Measurements from ENCODE around the gene DLG2.

DNA sequence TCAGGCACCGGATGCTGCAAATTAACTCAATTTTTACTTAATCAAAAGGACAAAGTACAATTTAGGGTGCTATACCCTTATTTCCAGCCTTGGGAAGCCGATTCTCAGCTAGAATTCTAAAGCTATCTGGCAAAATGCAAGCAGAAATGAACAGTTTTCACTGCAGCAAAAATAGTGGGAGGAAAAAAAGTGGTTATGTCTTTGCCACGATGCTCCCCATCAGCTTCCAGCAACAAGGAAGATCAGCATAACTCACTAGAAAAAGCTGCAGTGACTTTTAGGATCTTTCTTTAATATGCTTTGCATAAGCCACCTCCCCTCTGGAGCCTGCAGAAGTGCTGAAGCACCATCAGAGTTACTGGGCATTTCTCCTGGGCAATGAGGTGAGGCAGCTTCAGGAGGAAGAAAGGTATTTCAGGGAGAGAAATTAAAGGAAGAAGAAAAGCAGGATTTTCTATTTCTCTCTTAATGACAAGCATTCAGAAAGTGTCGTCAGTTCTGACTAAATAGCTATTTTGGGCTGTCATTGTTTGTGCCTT, 702.9 kb downstream of the DLG2 start:
- TF ChIP-seq, protein P1, sequence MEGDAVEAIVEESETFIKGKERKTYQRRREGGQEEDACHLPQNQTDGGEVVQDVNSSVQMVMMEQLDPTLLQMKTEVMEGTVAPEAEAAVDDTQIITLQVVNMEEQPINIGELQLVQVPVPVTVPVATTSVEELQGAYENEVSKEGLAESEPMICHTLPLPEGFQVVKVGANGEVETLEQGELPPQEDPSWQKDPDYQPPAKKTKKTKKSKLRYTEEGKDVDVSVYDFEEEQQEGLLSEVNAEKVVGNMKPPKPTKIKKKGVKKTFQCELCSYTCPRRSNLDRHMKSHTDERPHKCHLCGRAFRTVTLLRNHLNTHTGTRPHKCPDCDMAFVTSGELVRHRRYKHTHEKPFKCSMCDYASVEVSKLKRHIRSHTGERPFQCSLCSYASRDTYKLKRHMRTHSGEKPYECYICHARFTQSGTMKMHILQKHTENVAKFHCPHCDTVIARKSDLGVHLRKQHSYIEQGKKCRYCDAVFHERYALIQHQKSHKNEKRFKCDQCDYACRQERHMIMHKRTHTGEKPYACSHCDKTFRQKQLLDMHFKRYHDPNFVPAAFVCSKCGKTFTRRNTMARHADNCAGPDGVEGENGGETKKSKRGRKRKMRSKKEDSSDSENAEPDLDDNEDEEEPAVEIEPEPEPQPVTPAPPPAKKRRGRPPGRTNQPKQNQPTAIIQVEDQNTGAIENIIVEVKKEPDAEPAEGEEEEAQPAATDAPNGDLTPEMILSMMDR (IDR thresholded peaks at IDR 0.05) = no peak
- TF ChIP-seq POLR2A (IDR thresholded peaks at IDR 0.05) = no peak

Data from ovary (tissue), 3 donors.